Measurements from ENCODE around the gene TRMT2A.

Gene TRMT2A

GRCh38 chr22:20137113-20137512 is 20.1 kb upstream of the TRMT2A start:
- no peak overlapping the region for H3K27ac ChIP-seq (replicated peaks)
- H3K4me3 ChIP-seq (replicated peaks; ENCODE audit: insufficient read depth, low read length) = no peak overlapping the region
- no peak for DNase-seq (ENCODE audit: low read depth in 1 of 2, low spot score in 1 of 2)

GRCh38 chr22:20136603-20136873 is 19.5 kb upstream of the TRMT2A start:
- peaks cover 9% of the 10 kb centered on the region for H3K27me3 ChIP-seq (ENCODE audit: insufficient read depth, poor library complexity, severe bottlenecking)
- H3K4me3 ChIP-seq (replicated peaks; ENCODE audit: insufficient read depth, low read length) = no peak overlapping the region
- no peak for DNase-seq (ENCODE audit: low read depth in 1 of 2, low spot score in 1 of 2)
- no peak for TF ChIP-seq CTCF (IDR thresholded peaks at IDR 0.05; ENCODE audit: insufficient read depth, low read length)
- no peak for TF ChIP-seq GABPA (IDR thresholded peaks at IDR 0.05; ENCODE audit: low read depth)
- TF ChIP-seq SPI1 (IDR thresholded peaks at IDR 0.05; ENCODE audit: borderline replicate concordance, low read depth) = no peak
- no peak for TF ChIP-seq POLR2AphosphoS5 (IDR thresholded peaks at IDR 0.05; ENCODE audit: low read depth)
- no peak for TF ChIP-seq REST (IDR thresholded peaks at IDR 0.05; ENCODE audit: insufficient replicate concordance, low read depth)
- H3K27ac ChIP-seq (replicated peaks) = no peak overlapping the region

More at GRCh38 chr22:20137113-20137512, 20.1 kb upstream of the TRMT2A start:
- TF ChIP-seq REST (IDR thresholded peaks at IDR 0.05; ENCODE audit: insufficient replicate concordance, low read depth) (no peak), CTCF (IDR thresholded peaks at IDR 0.05; ENCODE audit: insufficient read depth, low read length) (no peak), SPI1 (IDR thresholded peaks at IDR 0.05; ENCODE audit: borderline replicate concordance, low read depth) (no peak)
- peaks cover 8% of the 10 kb centered on the region for H3K27me3 ChIP-seq (ENCODE audit: insufficient read depth, poor library complexity, severe bottlenecking)

GRCh38 chr22:20135806-20136602 is 19.0 kb upstream of the TRMT2A start:
- TF ChIP-seq SPI1 (IDR thresholded peaks at IDR 0.05; ENCODE audit: borderline replicate concordance, low read depth) = no peak
- no peak for TF ChIP-seq REST (IDR thresholded peaks at IDR 0.05; ENCODE audit: insufficient replicate concordance, low read depth)
- no peak for TF ChIP-seq CTCF (IDR thresholded peaks at IDR 0.05; ENCODE audit: insufficient read depth, low read length)
- TF ChIP-seq GABPA (IDR thresholded peaks at IDR 0.05; ENCODE audit: low read depth) = no peak
- no peak for TF ChIP-seq POLR2AphosphoS5 (IDR thresholded peaks at IDR 0.05; ENCODE audit: low read depth)
- Histone ChIP-seq H3K27ac (replicated peaks) (no peak overlapping the region), H3K27me3 (ENCODE audit: insufficient read depth, poor library complexity, severe bottlenecking) (peaks cover 12% of the 10 kb centered on the region), H3K4me3 (replicated peaks; ENCODE audit: insufficient read depth, low read length) (no peak overlapping the region)
- no peak for DNase-seq (ENCODE audit: low read depth in 1 of 2, low spot score in 1 of 2)
